Upper lobe of left lung (tissue), 6 donors: ENCODE data around the gene USP27X. TPM values are rescaled to one million over a fixed set of nuclear protein-coding genes. Genes with fewer than 3 reads are reported as not detected.
A peak's percentile ranks its signal among the peaks of the same experiment; 100 is the strongest.

ENCODE experiments used
- ATAC-seq, 2 donors: fragments of 200-7000 bp; cut with Tn5 transposase; one replicate each; pipeline ENCODE4 v1.9.1; 2022; ENCODE audit warnings: mild to moderate bottlenecking in 2 of 2, moderate library complexity in 2 of 2; ENCODE audit not compliant: low FRiP score in 2 of 2
- DNase-seq, 2 donors: peaks; one replicate each; pipeline ENCODE4 v3.0.0-alpha.2; 2019 to 2020
- H3K27ac ChIP-seq, 4 donors: fragments of 200-600 bp; sonication (generic); one replicate each; pipeline ENCODE4 v1.5.1; 2016 to 2019
- H3K27me3 ChIP-seq, 4 donors: fragments of 200-600 bp; sonication (generic); one replicate each; pipeline ENCODE4 v1.5.1; 2017 to 2019
- H3K36me3 ChIP-seq, 4 donors: fragments of 200-600 bp; sonication (generic); one replicate each; pipeline ENCODE4 v1.5.1; 2016 to 2019
- H3K4me1 ChIP-seq, 4 donors: fragments of 200-600 bp; sonication (generic); one replicate each; pipeline ENCODE4 v1.5.1; 2018 to 2019
- H3K4me3 ChIP-seq, 4 donors: fragments of 200-600 bp; sonication (generic); one replicate each; pipeline ENCODE4 v1.5.1; 2017 to 2019; ENCODE audit warnings: mild to moderate bottlenecking in 2 of 4, moderate library complexity in 1 of 4
- H3K9me3 ChIP-seq, 4 donors: fragments of 200-600 bp; sonication (generic); one replicate each; pipeline ENCODE4 v1.5.1; 2018 to 2019
- CTCF ChIP-seq, 6 experiments: fragments of 450-650 bp in 4 of 6; fragments of 200-600 bp in 2 of 6; sonication (generic) in 2 of 6; IDR thresholded peaks; one replicate each; pipeline ENCODE4 v1.5.1; 2016 to 2019; ENCODE audit warnings: antibody characterized with exemption in 6 of 6
- EP300 ChIP-seq, 4 donors: sonication (generic); formaldehyde crosslinking; IDR thresholded peaks; one replicate each; pipeline ENCODE4 v1.5.1; 2017; ENCODE audit warnings: antibody characterized with exemption in 4 of 4, control low read depth in 2 of 4
- POLR2A ChIP-seq, 4 donors: fragments of 450-650 bp; IDR thresholded peaks; one replicate each; pipeline ENCODE4 v1.5.1; 2016 to 2017; ENCODE audit warnings: antibody characterized with exemption in 4 of 4, mild to moderate bottlenecking in 2 of 4
- POLR2AphosphoS5 ChIP-seq, 2 donors: sonication (generic); formaldehyde crosslinking; IDR thresholded peaks; one replicate each; pipeline ENCODE4 v1.5.1; 2017; ENCODE audit warnings: antibody characterized with exemption in 2 of 2
- WGBS, 2 donors: methylation state at CpG; one replicate each; pipeline ENCODE4 v1.1.5; 2017 to 2018; 5-methylcytosine and 5-hydroxymethylcytosine counted together
- total RNA-seq, 6 donors: library from RNA; depleted of rRNA in 4 of 6; stranded (reverse); fragments of >200 nt in 4 of 6; gene quantifications; one replicate each; pipeline versions ENCODE4 v1.1.0 to v1.2.1, GENCODE V29; 2016 to 2021
- donor health status: DM: no; HTN: no; CAD: no; lungs with moderate emphysema.
- donor health status: DM: no; HTN: yes; CAD: no; lungs with severe emphysema.

The USP27X gene
- total RNA-seq, 6 donors from 2014 or later, result 1.0 to 5.9 (median 3.9) TPM

GRCh38 chrX:49853661-49854060, 25.6 kb upstream of the USP27X start:
- Histone ChIP-seq H3K27ac (no peak overlapping the region), H3K27me3 (no peaks in the 10 kb centered on the region), H3K4me3 (no peak overlapping the region), H3K9me3 (no peaks in the 10 kb centered on the region), H3K36me3 (no peaks in the 10 kb centered on the region), H3K4me1 (no peaks in the 10 kb centered on the region)
- no peak for ATAC-seq
- 80 to 83% methylated on average over 6 of the region's 6 CpGs for WGBS, 2 donors
- no peak for DNase-seq
- no peak for TF ChIP-seq CTCF (IDR thresholded peaks at IDR 0.05)
- TF ChIP-seq EP300 (IDR thresholded peaks at IDR 0.05), result no peak
- no peak for TF ChIP-seq POLR2AphosphoS5 (IDR thresholded peaks at IDR 0.05)
- no peak for TF ChIP-seq POLR2A (IDR thresholded peaks at IDR 0.05)

- DNase-seq (no peak), ATAC-seq (peak in 1 of 2 donors; percentile 51)
- no peaks in the 10 kb centered on the region for H3K27me3 ChIP-seq
- H3K36me3 ChIP-seq, result no peaks in the 10 kb centered on the region
- H3K4me3 ChIP-seq, result no peak overlapping the region
- H3K9me3 ChIP-seq, result no peaks in the 10 kb centered on the region
- H3K4me1 ChIP-seq, result no peaks in the 10 kb centered on the region
- TF ChIP-seq EP300 (IDR thresholded peaks at IDR 0.05) (no peak), POLR2AphosphoS5 (IDR thresholded peaks at IDR 0.05) (no peak), CTCF (IDR thresholded peaks at IDR 0.05) (no peak), POLR2A (IDR thresholded peaks at IDR 0.05) (no peak)
- H3K27ac ChIP-seq, result no peak overlapping the region
- WGBS, 2 donors, result 64% methylated on average over 2 of the region's 2 CpGs; no CpG with 5 or more reads in 1 of the 2 donors
These were observed 22.5 kb upstream of the USP27X start for GRCh38 chrX:49856819-49857218.

GRCh38 chrX:49858341-49858740, 20.9 kb upstream of the USP27X start:
- no peak overlapping the region for H3K27ac ChIP-seq
- no peaks in the 10 kb centered on the region for H3K36me3 ChIP-seq
- WGBS, 2 donors, result 30 to 49% methylated on average over 2 of the region's 2 CpGs
- no peak overlapping the region for H3K4me3 ChIP-seq
- DNase-seq (no peak), ATAC-seq (no peak)
- no peaks in the 10 kb centered on the region for H3K27me3 ChIP-seq
- no peaks in the 10 kb centered on the region for H3K9me3 ChIP-seq
- no peaks in the 10 kb centered on the region for H3K4me1 ChIP-seq
- TF ChIP-seq EP300 (IDR thresholded peaks at IDR 0.05) (no peak), CTCF (IDR thresholded peaks at IDR 0.05) (no peak), POLR2AphosphoS5 (IDR thresholded peaks at IDR 0.05) (no peak), POLR2A (IDR thresholded peaks at IDR 0.05) (no peak)

- no peak for DNase-seq
- no peak for TF ChIP-seq CTCF (IDR thresholded peaks at IDR 0.05)
- TF ChIP-seq EP300 (IDR thresholded peaks at IDR 0.05), result no peak
- no peak for TF ChIP-seq POLR2A (IDR thresholded peaks at IDR 0.05)
- TF ChIP-seq POLR2AphosphoS5 (IDR thresholded peaks at IDR 0.05), result no peak
- Histone ChIP-seq H3K4me3 (no peak overlapping the region), H3K4me1 (no peaks in the 10 kb centered on the region), H3K27ac (no peak overlapping the region), H3K36me3 (no peaks in the 10 kb centered on the region), H3K9me3 (no peaks in the 10 kb centered on the region), H3K27me3 (no peaks in the 10 kb centered on the region)
- 74 to 100% methylated on average over 1 of the region's 1 CpG for WGBS, 2 donors
- ATAC-seq, result no peak
These were observed 19.8 kb upstream of the USP27X start for GRCh38 chrX:49859491-49859890.

GRCh38 chrX:49860867-49861535, 18.3 kb upstream of the USP27X start:
- WGBS, 2 donors, result 42 to 96% methylated on average over 2 of the region's 2 CpGs
- Histone ChIP-seq H3K4me3 (no peak overlapping the region), H3K27ac (no peak overlapping the region), H3K27me3 (no peaks in the 10 kb centered on the region), H3K4me1 (no peaks in the 10 kb centered on the region), H3K36me3 (no peaks in the 10 kb centered on the region), H3K9me3 (no peaks in the 10 kb centered on the region)
- TF ChIP-seq EP300 (IDR thresholded peaks at IDR 0.05) (no peak), CTCF (IDR thresholded peaks at IDR 0.05) (no peak), POLR2A (IDR thresholded peaks at IDR 0.05) (no peak), POLR2AphosphoS5 (IDR thresholded peaks at IDR 0.05) (no peak)
- ATAC-seq, result no peak
- no peak for DNase-seq
